MG63 (cell line): ENCODE measurements around the gene ANKRD16. TPM values are rescaled to one million over a fixed set of nuclear protein-coding genes. Genes with fewer than 3 reads are reported as not detected.

ENCODE experiments used
- total RNA-seq: library from RNA; depleted of rRNA; stranded (reverse); fragments of >200 nt; shearing (Covaris generic); gene quantifications from 2 replicates; pipeline ENCODE4 v1.2.3, GENCODE V29; 2014; ENCODE audit warnings: low replicate concordance; rRNA removed

ANKRD16 gene
- total RNA-seq, 1 experiment from 2014 or later: 7.4 TPM

Other genes starting within 250 kb of the ANKRD16 start
- 0.59 and 0.92 TPM in 2 replicates for gene ASB13, start 223.3 kb downstream of the ANKRD16 start, total RNA-seq
- gene TASOR2, start 205.1 kb downstream of the ANKRD16 start, total RNA-seq: 18.1 and 39.1 TPM in 2 replicates
- 442 and 528 TPM in 2 replicates for gene GDI2, start 76.5 kb downstream of the ANKRD16 start, total RNA-seq
- 54.3 and 98.6 TPM in 2 replicates for gene FBH1, start 350 bp upstream of the ANKRD16 start, total RNA-seq
- gene IL15RA, start 87.7 kb upstream of the ANKRD16 start, total RNA-seq: 15.3 and 23.8 TPM in 2 replicates
- gene IL2RA, start 172.5 kb upstream of the ANKRD16 start, total RNA-seq: not detected in 2 replicates
- 27.2 and 99.9 TPM in 2 replicates for gene RBM17, start 199.1 kb upstream of the ANKRD16 start, total RNA-seq